Measurements from ENCODE around the gene UNC5C.

UNC5C gene

GRCh38 chr4:95120456-95120855, 428.3 kb downstream of the UNC5C start:
- DNase-seq (ENCODE audit: low read depth) = no peak

- DNase-seq (ENCODE audit: low read depth) = no peak
These were observed 430.3 kb downstream of the UNC5C start for GRCh38 chr4:95118497-95118896.

- no peak for DNase-seq (ENCODE audit: low read depth)
These were observed 434.3 kb downstream of the UNC5C start for GRCh38 chr4:95114521-95114920.

Data from fibroblast of gingiva (primary cell).